MM.1S (cell line): ENCODE data around the gene ACSL5.
"Not testable (repeated sequence)": the region's sequence is repeated elsewhere in the genome, so short reads cannot be mapped to it uniquely, and the experiment has no call there.

Source experiments
- DNase-seq: peaks from one replicate; pipeline ENCODE4 v3.0.0-alpha.2; 2015
- H2AFZ ChIP-seq: fragments of 300-600 bp; sonication (generic); 2 replicates; pipeline ENCODE4 v1.6.0; 2016; ENCODE audit warnings: antibody characterized with exemption, low read length
- H3F3A ChIP-seq: fragments of 300-600 bp; sonication (generic); 2 replicates; pipeline ENCODE4 v1.6.1; 2016; ENCODE audit warnings: mild to moderate bottlenecking, antibody characterized with exemption, low read length, moderate library complexity, mixed read lengths; ENCODE audit not compliant: insufficient read depth
- H3K27ac ChIP-seq: fragments of 300-600 bp; sonication (generic); 2 replicates; pipeline ENCODE4 v1.5.1; 2016; ENCODE audit warnings: mild to moderate bottlenecking, low read length
- H3K27me3 ChIP-seq: fragments of 300-600 bp; sonication (generic); replicated peaks from 2 replicates; pipeline ENCODE4 v1.6.0; 2016; ENCODE audit warnings: low read length; ENCODE audit not compliant: insufficient read depth
- H3K36me3 ChIP-seq: fragments of 300-600 bp; sonication (generic); replicated peaks from 2 replicates; pipeline ENCODE4 v1.6.1; 2016; ENCODE audit warnings: mild to moderate bottlenecking, low read length, mixed read lengths; ENCODE audit not compliant: insufficient read depth
- H3K4me1 ChIP-seq: fragments of 300-600 bp; sonication (generic); 2 replicates; pipeline ENCODE4 v1.6.1; 2016; ENCODE audit warnings: low read length, mixed read lengths
- H3K4me2 ChIP-seq: fragments of 300-600 bp; sonication (generic); 2 replicates; pipeline ENCODE4 v1.6.0; 2016; ENCODE audit warnings: low read depth, low read length
- H3K4me3 ChIP-seq: fragments of 300-600 bp; sonication (generic); 2 replicates; pipeline ENCODE4 v1.5.1; 2016; ENCODE audit warnings: low read length, mixed read lengths
- H3K79me2 ChIP-seq: fragments of 300-600 bp; sonication (generic); 2 replicates; pipeline ENCODE4 v1.6.1; 2016; ENCODE audit warnings: mixed run types, low read length, mixed read lengths
- H3K9ac ChIP-seq: fragments of 300-600 bp; sonication (generic); 2 replicates; pipeline ENCODE4 v1.6.1; 2016; ENCODE audit warnings: low read length, mixed read lengths
- H3K9me2 ChIP-seq: fragments of 300-600 bp; sonication (generic); replicated peaks from 2 replicates; pipeline ENCODE4 v1.6.1; 2016; ENCODE audit warnings: mild to moderate bottlenecking, low read length, mixed read lengths; ENCODE audit not compliant: insufficient read depth
- H3K9me3 ChIP-seq: fragments of 300-600 bp; sonication (generic); replicated peaks from 2 replicates; pipeline ENCODE4 v1.6.1; 2016; ENCODE audit warnings: mild to moderate bottlenecking, low read length, mixed read lengths; ENCODE audit not compliant: insufficient read depth
- H4K20me1 ChIP-seq: fragments of 300-600 bp; sonication (generic); 2 replicates; pipeline ENCODE4 v1.6.1; 2016; ENCODE audit warnings: mild to moderate bottlenecking, low read length, moderate library complexity, mixed read lengths; ENCODE audit not compliant: insufficient read depth
- CTCF ChIP-seq: fragments of 300-600 bp; sonication (generic); IDR thresholded peaks from 2 replicates; pipeline ENCODE4 v1.5.1; 2016; ENCODE audit warnings: antibody characterized with exemption, low read length, mixed read lengths
- EZH2 ChIP-seq: fragments of 300-600 bp; sonication (generic); optimal IDR thresholded peaks from 2 replicates; pipeline ENCODE3; 2017; ENCODE audit warnings: low read depth, mild to moderate bottlenecking, antibody characterized with exemption, low read length, mixed read lengths
- EZH2phosphoT487 ChIP-seq: fragments of 300-600 bp; sonication (generic); IDR thresholded peaks from 2 replicates; pipeline ENCODE4 v1.6.1; 2018; ENCODE audit warnings: antibody characterized with exemption, low read length

ACSL5 gene

GRCh38 chr10:112374724-112375541 is 1.0 kb downstream of the ACSL5 start:
- peak overlapping the region; percentile 89 for H3K9ac ChIP-seq
- peaks cover 22% of the 10 kb centered on the region for H3K79me2 ChIP-seq
- no peaks in the 10 kb centered on the region for H4K20me1 ChIP-seq
- H3F3A ChIP-seq, result peaks cover 9% of the 10 kb centered on the region; the same call in 1 of the 2 replicates
- peak overlapping the region; percentile 84 for H3K4me3 ChIP-seq
- no peaks in the 10 kb centered on the region for H3K27me3 ChIP-seq
- DNase-seq, result peak; percentile 23
- H3K36me3 ChIP-seq, result no peaks in the 10 kb centered on the region
- H3K4me1 ChIP-seq, result peaks cover 16% of the 10 kb centered on the region
- H3K9me2 ChIP-seq, result no peaks in the 10 kb centered on the region
- H2AFZ ChIP-seq, result peak overlapping the region; percentile 100
- H3K27ac ChIP-seq, result peak overlapping the region; percentile 74
- TF ChIP-seq EZH2, result no peak
- TF ChIP-seq CTCF, result no peak
- no peak for TF ChIP-seq EZH2phosphoT487
- H3K9me3 ChIP-seq, result no peaks in the 10 kb centered on the region
- peak overlapping the region; percentile 95 for H3K4me2 ChIP-seq

GRCh38 chr10:112375721-112376395 is 1.9 kb downstream of the ACSL5 start:
- Histone ChIP-seq H3K9me3 (no peaks in the 10 kb centered on the region), H3K4me3 (peak overlapping the region; percentile 84), H3K27me3 (no peaks in the 10 kb centered on the region), H3K27ac (peak overlapping the region; percentile 74), H4K20me1 (no peaks in the 10 kb centered on the region), H3K4me1 (peaks cover 16% of the 10 kb centered on the region), H3K79me2 (peaks cover 22% of the 10 kb centered on the region), H2AFZ (peak overlapping the region; percentile 100), H3K9me2 (no peaks in the 10 kb centered on the region), H3K9ac (peak overlapping the region; percentile 89), H3F3A (peaks cover 9% of the 10 kb centered on the region; the same call in 1 of the 2 replicates), H3K4me2 (peak overlapping the region; percentile 95), H3K36me3 (no peaks in the 10 kb centered on the region)
- DNase-seq, result peak; percentile 84
- TF ChIP-seq EZH2, result no peak
- TF ChIP-seq EZH2phosphoT487, result no peak
- TF ChIP-seq CTCF, result no peak

GRCh38 chr10:112376396-112376790 is 2.5 kb downstream of the ACSL5 start:
- H4K20me1 ChIP-seq, result no peaks in the 10 kb centered on the region
- H3K4me3 ChIP-seq, result peak overlapping the region; percentile 84
- H3K9me2 ChIP-seq, result no peaks in the 10 kb centered on the region
- H3K36me3 ChIP-seq, result no peaks in the 10 kb centered on the region
- peaks cover 22% of the 10 kb centered on the region for H3K79me2 ChIP-seq
- H3F3A ChIP-seq, result peaks cover 9% of the 10 kb centered on the region; the same call in 1 of the 2 replicates
- peak; percentile 12 for DNase-seq
- TF ChIP-seq EZH2 (no peak), CTCF (no peak), EZH2phosphoT487 (no peak)
- peaks cover 16% of the 10 kb centered on the region for H3K4me1 ChIP-seq
- H3K9me3 ChIP-seq, result no peaks in the 10 kb centered on the region
- peak overlapping the region; percentile 95 for H3K4me2 ChIP-seq
- H3K9ac ChIP-seq, result peak overlapping the region; percentile 89
- H2AFZ ChIP-seq, result peak overlapping the region; percentile 100
- H3K27me3 ChIP-seq, result no peaks in the 10 kb centered on the region
- peak overlapping the region; percentile 74; the same call in 1 of the 2 replicates for H3K27ac ChIP-seq

GRCh38 chr10:112377116-112377515 is 3.2 kb downstream of the ACSL5 start:
- H2AFZ ChIP-seq, H3K9me3 ChIP-seq, H3F3A ChIP-seq, H3K9me2 ChIP-seq, H3K27ac ChIP-seq, H3K27me3 ChIP-seq, H3K36me3 ChIP-seq, DNase-seq, H4K20me1 ChIP-seq: not testable (repeated sequence)
- H3K79me2 ChIP-seq, result peaks cover 22% of the 10 kb centered on the region
- peaks cover 16% of the 10 kb centered on the region for H3K4me1 ChIP-seq
- H3K9ac ChIP-seq, result peak overlapping the region; percentile 89; the same call in 1 of the 2 replicates
- peak overlapping the region; percentile 84 for H3K4me3 ChIP-seq
- peak overlapping the region; percentile 95 for H3K4me2 ChIP-seq
